Stimulated activated CD8-positive, alpha-beta memory T cell treated with anti-CD3 and anti-CD28 coated beads, Interleukin-12 subunit alpha, Interleukin-12 subunit beta, amount 100 ng/mL, for 24 hours (primary cell): ENCODE measurements around the gene CIITA.
"Not testable (repeated sequence)": the region's sequence is repeated elsewhere in the genome, so short reads cannot be mapped to it uniquely, and the experiment has no call there.

Experiments used
- DNase-seq: peaks from one replicate; pipeline ENCODE4 v3.0.0-alpha.2; 2020; ENCODE audit errors: extremely low read depth

CIITA gene

DNA sequence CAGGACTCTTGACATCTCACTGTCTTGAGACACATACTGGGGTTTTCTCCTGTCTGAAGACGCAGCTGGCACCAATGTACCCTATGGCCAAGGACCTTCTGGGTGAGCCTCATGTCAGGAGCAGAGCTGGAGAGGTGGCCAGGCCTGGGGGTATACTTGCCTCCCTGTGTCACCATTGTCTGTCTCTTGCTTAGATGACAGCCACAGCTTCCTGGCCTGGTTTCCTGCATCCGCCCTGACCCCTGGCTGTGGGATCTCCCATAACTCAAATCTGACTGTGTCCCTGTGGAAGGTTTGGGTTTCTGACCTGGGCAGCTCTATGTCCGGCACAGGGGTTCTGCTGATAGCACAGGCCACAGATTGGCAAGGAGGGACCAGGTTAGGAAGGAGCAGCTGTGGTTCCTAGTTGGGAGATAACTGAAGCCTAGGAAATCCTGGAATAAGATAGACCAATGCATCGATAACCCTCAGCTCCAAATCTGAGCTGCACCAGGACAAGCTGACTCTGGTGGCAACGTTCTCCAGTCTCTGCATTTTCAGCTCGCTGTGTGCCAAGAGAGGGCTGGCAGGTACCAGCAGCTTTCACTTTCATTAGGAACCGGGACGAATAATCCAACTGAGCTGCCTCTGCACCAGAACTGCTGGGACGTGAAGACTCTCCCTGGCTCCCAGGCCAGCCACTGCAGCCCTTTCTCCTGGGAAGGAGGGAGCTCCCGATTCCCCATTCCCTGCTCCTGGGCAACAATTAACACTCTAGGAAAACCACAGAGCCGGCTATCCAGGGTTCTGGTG, 60.3 kb downstream of the CIITA start:
- DNase-seq = no peak

DNA sequence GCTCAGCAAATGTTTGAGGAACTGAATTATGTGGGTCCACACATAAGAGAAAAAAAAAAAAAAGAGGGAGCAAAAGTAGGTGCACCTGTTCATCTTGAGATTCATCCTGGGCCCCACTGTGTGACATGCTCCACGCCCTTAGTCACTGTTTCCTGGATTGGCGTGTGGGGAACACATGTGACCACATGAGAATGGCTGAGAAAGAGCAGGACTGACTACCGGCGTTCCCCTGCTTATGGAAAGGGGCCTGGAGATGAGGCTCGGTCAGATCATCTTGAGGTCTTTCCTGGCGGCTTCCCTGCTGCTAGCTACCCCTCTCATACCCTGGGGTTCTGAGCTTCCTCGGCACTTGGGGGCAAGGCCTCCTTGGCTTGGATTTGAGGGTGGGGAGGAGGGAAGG, 61.3 kb downstream of the CIITA start:
- DNase-seq = no peak

DNA sequence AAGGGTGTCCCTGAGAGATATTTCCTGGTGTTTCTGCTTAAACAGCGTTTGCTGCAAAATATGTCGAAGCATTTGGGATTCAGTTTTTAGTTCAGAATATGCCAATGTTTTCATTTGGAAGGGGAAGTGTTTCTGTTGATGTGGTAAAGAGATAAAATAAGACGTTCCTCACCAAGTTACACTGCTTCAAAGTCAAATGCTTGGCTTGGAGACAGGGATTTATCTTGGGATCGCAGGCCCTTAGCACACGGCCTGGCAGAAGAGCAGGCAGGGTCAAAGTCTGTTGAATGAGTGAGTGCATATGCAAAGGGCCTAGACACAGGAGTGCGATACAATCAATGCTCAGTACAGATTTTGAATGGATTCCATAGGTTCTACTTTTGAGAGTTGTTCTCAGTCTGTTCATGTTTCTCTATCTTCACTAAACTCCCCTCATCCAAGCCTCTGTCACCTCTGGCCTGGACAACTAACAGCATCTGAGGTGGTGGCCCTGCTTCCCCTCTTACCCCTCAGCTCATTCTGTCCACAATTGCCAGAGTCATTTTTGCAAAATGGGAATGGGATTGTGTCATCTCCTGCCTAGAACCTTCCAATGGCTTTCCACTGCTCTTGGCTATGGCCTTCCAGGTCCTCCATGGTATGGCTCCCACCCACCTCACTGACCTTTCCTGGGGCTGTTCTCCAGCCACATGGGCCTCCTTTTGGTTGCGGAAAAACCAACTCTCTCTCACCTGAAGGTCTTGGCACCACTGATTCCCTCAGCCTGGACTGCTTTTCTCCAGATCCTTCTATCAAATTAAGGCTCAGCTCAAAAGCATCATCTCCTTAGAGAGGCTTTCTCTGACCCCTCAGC, 62.0 kb downstream of the CIITA start:
- DNase-seq = no peak

DNA sequence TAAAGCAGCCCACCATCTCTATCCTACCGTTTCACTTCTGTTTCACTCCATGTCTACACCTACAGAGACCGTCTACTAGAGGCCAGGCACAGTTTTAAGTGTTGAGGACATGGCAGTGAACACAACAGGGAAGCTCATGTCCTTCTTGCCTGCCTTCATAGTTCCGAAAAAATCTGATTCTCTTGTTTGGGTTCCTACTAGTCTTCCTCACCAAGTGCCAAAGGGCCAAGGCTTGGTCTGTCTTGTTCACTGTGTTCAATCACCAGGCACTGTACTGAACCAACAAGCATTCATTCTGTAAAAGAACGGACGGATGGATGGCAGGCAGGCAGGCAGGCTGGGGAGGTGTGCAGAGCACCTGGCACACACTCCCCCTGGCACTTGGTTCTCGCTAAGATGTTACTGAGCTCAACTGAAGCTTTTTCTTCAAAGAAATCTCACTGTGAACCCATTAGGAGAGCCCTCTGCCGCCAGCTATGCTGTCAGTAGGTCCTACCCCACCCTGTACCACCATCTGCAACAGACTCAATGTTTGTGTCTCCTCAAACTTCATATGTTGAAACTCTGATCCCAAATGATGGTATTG, 62.7 kb downstream of the CIITA start:
- DNase-seq = no peak

DNA sequence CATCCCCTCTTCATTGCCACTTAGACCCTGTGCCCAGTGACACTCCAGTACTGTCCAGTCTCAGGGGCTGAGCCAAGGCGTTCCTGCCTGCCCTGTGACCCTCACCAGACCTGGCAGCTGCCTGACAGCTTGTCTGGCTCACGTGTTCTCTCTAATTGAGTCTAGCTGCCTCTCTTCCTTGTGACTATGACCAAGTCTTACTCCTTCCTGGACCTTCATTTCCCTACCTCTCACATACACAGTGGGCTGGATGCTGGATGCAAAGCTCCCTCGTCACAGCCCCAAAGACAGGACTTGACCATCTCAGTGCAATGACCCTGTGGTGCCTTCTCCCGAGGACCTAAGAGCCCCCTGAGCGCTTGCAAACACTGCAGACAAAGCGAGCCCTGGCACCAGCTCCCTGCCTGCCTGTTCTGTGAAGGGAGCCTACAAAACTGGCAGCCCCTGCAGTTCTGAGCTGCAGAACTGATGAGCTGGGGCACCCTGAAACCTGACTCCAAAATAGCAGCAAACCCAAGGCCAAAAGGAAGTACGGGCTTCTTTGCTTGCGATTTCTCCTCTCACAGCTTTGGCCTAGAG, 63.6 kb downstream of the CIITA start:
- no peak for DNase-seq

DNA sequence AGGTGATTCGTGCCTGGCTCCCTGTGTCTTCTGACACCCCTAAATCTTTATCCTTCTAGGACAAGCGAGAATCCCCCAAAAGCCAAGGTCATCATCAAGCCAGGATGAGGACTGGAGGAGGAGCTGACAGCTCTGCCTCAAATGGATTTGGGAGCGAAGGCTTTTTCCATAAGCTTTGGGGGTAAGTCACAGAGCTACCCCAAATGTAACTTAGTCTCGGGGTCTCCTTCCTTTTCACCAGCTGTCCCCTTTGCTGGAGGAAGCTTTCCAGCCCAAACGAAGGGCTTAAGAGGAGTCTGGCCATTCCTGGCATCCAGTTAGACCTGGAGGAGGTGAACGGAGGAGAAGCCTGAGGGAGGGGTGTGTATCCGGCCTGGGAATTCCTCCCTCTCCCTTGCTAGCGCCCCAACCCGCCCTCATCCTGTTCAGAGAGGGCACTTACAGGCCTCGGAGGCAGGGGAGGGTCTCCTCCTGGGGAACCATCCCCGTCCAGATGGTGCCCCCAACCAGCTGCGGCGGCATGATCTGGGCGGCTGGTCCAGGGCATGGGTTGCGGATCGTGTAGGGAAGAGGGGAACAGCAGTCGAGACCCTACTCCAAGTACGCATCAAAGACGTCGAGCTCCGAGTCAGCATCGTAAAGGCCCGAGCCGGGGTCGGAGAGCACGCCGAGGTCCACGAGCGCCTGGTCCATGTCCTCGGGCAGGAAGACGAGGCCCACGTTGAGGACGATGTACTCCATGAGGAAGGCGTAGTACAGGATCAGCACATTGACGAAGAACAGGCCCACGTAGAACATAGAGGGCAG, 64.3 kb downstream of the CIITA start:
- no peak for DNase-seq

DNA sequence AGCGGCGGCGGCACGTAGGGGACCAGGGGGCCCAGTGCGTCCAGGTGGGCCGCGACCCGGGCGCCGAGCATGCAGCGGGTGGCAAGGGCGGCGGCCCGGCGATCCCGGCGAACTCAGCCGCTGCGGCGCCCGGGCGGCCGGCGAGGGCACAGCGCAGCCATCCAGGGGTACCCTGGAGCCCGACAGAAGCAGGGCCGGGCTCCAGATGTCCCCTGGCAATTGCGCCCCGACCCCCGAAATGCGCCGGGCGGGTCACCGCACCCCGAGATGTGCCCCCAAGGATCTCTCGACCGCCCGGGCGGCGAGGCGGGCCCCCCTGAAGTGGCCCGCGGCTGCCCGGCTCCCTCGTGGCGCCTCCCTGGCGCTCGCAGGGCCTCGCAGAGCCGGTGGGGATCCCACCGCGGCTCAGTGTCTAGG, 64.9 kb downstream of the CIITA start:
- not testable (repeated sequence) for DNase-seq

DNA sequence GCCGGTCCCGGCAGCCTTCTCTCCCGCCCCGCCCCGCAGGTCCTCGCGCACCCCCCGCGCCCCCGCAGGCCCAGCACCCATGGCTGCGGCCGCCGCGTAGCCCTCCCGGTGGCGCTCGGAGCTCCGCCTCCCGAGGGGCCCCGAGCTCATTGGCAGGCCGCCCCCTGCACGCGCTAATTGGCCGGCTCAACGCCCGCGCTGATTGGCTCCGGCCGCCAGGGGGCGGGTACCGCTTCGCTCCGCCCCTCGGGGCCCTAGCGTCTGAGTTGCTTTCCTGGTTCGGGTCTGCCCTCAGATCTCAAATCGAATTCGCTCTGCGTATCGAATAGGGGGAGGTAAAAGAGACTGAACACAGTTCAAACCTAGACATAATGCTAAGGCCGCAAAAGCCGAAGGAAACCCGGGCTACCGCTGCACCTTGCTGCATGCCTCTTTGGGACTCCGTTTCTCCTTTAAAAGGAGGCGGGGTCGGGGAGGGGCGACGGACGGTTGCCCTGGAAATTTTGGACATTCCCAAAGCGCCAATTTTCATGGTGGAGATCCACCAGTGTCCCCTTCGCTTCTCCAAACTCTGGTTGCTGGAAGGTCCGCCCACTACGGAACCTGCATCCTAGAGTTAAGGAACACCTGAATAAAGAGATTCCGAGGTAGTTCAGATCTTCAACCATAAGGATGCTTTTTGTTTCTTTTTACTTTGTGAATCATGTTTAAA, 65.5 kb downstream of the CIITA start, which contains the start of gene DEXI:
TSS of gene DEXI (minus strand) at position 117 of the 712 bp plus-strand sequence. CDS start 463 bp downstream, outside the sequence.
- DNase-seq = peak; percentile 83

DNA sequence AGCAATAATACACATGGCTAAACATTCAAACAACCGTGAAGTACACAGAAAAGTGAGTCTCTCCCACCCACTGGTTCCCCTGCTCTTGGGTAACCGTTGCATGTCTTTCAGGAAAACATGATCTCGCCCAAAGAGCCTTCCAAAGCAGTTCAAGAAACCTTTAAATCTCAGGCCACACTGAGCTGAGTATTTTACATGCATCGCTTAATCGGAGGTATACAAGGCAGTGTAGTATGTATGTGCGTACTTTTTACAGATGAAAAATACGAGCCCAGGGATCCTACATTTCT, 66.0 kb downstream of the CIITA start:
- DNase-seq = no peak

DNA sequence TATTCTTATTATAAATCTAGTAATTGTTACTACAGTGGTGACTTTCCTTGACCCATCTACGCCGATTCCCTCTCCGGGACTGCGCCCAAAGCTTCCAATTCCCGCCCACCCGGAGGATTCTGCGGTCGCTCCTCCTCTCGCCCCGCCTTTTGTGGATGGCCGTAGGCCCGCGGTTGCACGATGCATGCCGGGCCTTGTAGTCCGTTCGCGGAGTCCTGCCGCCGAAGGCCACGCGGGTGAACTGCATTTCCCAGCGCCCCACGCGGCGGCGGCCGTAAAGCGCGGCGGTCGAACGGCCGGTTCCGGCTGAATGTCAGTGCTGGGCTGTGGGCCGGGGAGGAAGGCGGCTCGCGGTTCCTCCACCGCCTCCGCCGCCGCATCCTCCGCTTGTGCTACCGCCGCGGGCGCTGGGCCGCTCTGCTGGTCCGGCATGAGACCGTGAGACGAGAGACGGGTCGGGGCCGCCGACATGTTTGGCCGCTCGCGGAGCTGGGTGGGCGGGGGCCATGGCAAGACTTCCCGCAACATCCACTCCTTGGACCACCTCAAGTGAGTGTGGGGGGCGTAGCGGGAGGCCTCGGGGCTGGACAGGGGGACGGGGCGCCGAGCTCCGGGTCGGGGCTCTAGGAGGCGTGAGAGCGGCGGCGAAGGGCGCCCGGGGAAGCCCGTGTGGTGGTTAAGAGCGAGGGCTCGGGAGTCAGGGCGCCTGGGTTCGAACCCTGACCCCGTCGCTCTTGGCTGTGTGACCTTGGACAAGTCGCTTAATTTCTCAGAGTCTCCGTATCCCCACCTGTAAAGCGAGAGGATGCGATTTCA, 67.5 kb downstream of the CIITA start, which contains the start of gene CLEC16A:
TSS of gene CLEC16A (plus strand) at position 316 of the 816 bp plus-strand sequence. CDS start at position 470, 154 bp downstream.
- DNase-seq = peak; percentile 84

DNA sequence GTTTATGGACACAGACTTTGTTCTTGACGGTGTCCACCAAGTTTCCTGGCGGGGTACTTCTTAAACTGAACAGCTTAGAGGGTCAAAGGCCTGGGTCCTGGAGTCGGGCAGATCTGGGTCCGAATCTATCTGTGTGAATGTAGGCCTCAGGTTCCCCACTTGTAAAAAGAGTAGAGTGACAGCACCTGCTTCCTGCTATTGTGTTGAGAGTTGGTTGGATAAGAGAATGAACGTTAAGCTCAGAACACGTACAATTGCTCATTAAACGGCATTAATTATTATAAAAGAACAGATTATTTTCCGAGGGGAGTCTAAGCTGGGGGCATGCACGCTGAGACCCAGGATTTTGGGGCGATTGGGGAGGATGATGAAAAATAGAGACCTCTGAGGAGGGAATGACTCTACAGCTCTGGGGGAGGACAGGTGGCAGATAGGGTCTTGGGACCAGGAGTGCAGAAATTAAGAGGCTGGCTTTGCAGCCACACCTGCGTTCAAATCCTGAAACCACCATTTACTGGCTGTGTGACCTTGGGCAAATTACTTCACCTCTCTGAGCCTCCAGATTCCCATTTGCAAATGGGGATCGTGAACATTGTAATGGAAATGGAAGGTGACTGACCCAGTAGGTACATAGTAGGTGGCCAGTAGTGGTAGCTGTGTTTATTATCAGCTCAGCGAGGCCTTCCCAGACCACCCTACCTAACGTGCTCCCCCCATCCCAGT, 68.2 kb downstream of the CIITA start:
- DNase-seq = no peak

DNA sequence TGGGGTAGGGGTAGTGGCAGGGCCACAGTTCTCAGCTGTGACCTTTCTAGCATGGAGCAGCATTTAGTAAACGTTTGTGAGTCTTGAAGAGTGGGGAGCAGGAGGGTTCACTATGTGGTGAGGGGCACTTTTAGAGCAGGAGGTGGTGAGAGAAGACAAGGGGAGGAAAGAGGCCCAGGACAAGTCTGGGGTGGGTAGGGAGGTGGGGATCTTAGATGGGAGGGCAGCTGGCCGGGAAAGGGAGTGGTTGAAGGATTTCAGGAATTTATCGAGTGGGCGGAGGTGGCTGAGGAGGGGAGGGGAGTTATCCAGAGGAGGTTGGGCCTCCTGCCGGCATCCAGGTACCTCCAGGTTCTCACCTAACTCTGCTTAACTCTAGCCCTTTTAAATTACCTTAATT, 69.3 kb downstream of the CIITA start:
- DNase-seq = no peak

DNA sequence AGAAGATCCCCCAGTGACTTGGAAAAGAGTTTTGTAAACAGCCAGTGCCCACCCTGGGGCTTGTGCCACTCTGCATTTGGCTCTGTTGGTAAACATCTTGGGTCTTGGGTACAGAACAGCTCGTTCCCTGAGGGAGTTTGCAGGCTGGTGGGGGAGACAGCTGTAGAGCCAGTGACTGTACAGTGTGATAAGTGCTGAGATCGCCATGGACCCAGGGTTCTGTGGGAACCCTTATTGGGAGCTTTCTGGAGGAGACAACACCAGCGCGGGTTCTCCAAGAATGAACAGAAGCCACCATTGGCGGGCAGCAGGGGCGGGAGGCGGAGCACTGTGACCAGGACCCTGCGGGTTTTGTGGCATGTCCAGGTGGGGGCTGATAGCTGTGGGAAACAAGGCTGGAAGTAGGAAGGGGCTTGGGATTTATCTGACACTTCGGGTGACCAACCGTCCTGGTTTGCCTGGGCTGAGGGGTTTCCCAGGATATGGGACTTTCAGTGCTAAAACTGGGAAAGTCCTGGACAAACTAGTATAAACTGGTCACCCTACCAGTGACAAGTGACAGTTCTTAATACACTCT, 70.3 kb downstream of the CIITA start:
- DNase-seq = no peak

DNA sequence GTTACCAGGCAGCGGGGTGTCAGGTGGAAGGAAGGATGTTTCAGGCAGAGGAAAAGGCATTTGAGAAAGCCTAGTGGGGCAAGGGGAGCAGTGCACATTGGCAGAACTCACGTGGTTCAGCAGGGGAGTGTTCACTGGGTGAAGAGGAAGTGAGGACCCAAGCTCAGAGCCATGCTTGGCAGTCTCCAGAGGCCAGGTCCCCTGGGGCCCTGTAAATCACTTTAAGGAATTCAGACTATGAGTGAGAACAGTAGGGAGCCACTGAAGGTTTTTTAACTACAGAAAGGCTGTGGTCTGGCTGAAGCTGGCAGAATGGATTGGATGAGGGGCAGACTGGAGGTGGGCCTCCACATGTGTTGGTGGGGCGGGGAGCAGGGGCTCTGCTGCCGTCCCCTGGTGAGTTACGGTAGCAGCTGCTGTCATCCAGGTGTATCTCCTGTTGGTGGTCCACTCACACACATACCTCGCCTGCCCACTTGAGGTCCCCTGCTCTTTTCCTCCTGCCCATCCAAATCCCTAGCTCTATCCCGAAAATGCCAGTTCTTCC, 72.5 kb downstream of the CIITA start:
- DNase-seq = no peak

DNA sequence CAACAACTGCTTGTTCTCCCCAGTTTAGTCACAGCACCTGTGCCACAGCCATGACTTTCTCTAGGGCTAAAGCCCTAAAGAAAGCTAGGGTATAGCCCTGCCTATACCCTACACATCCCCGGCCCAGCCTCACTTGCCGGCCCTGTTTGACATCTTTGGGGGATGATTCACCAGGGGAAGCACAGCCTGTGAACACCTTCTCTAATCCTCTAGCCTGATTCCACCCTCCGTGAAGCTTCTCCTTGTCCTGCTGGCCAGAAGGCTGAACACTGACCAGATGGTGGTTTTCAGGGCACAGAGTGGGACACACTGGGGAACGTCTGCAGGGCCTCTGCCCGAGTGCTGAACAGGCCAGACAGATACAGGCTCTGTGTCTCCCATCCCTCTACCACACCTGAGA, 73.4 kb downstream of the CIITA start:
- DNase-seq = no peak

DNA sequence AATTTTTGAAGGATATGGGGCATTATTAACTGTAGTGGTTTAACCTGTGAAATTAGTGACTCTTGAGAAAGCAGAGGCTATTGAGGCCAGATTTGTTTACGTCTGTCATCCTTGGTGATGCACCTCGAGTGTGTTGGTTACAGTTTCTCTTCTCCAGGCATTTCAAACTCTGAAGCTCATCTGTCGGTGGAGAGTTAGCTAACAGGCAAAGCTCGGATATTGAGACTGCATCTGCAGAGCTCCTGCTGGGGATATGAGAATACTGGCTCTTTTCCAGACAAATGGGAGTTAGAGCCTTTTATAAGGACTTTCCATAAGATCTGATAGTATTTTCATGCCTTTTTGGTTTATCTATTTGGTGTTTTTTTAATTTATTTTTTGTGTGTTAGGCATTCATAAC, 74.0 kb downstream of the CIITA start:
- no peak for DNase-seq

DNA sequence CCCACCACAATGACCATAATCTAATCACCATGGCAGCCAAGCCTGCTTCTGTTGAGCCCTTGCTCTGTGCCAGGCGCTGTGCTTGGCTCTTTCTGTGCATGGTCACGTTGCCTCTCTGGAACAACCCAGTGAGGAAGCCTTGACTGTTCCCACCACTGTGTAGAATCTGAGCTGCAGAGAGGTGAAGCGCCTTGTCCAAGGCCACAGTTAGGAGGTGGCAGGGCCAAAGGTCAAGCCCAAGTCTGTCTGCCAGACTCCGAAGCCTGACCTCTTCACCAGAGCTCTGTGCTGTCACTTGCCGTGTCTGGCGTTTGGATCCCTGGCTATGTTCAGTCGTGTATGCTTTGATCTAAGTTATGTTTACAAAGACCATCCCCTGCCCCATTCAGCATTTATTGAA, 77.9 kb downstream of the CIITA start:
- no peak for DNase-seq

DNA sequence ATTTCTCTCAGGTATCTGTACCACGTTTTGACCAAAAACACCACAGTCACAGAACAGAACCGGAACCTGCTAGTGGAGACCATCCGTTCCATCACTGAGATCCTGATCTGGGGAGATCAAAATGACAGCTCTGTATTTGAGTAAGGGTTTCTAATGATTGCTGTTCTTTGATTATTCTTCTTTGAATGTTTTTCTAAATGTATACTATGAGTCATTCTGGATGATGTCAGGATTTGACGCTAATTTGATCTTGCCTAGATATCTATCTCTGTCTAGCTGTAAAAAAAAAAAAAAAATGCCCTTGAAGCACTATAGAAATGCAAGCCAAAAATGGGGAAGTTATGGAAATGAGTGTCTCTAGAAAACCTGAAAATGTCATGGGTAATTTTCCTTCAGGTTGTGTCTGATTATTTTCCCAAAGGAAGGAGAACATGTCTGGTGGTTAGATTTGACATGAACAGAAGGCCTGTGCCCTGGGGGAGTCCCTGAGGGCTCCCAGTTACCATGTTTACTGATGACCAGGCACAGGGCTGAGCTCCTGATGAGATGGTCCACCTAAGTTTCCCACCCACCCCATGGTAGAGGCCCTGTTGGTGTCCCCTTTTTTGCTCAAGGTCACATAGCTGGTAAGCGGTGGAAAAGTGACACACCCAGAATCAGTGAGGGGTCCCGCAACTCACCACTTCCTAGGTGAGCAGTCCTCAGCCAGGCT, 80.9 kb downstream of the CIITA start:
- DNase-seq = no peak
